Eye (tissue), 1 donor: ENCODE measurements around the gene INPP4B.
"Not testable (repeated sequence)": the region's sequence is repeated elsewhere in the genome, so short reads cannot be mapped to it uniquely, and the experiment has no call there.

Source experiments
- DNase-seq: peaks from one replicate; pipeline ENCODE4 v3.0.0-alpha.2; 2015

The INPP4B gene

DNA sequence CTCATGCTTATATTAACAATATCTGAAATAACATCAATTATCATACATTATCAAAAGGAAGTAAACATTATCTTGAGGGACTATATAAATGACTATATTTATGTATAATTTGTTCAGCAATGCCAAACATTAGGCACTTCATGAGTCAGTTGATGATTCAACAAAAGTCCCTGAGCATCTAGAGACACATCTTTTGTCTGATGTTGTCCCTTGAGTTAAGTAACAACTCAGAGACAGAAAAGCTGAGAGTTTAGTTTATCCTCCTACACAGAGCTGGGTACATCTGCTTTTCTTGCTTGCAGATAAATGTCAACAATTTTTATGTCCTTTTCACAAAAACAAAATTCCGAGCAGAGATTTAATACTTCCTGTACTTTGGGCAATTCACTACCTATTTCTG is 311.1 kb downstream of the INPP4B start:
- no peak for DNase-seq

DNA sequence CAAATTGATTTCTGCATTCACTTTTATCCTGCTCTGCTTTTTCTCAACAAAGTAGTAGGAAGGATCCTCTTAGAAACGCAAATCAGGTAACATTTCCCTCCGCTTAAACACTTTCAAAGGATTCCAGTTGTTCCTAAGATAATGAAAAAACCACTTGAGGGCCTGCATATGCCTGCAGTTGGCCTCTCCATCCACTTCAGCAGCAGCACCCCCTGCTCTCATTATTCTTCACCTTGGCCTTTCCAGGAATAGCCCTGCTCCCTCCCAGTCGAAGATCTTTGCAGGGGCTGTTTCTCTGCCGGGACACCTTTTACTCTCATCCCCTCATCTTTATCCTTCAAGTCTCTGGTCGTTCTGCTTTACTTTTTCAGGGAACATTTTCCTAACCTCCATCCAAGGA is 314.0 kb downstream of the INPP4B start:
- no peak for DNase-seq

DNA sequence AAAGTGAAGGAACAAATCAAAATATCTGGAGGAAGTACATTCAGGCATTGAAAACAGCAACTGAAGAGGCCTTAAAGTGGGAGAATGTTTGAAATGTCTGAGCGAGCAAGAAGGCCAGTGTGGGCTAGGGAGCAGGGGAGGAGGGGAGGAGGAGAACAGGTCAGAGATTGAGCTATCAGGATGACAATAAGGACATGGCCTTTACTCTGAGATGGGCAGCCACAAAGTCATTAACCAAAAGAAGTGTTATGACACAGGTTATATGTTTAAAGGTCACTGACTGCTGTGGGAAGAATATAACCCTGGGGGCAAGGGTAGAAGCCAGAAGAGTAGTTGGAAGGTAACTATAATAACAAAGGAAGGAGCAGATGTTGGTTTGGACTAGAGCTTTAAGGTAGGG is 315.4 kb downstream of the INPP4B start:
- DNase-seq, result no peak

DNA sequence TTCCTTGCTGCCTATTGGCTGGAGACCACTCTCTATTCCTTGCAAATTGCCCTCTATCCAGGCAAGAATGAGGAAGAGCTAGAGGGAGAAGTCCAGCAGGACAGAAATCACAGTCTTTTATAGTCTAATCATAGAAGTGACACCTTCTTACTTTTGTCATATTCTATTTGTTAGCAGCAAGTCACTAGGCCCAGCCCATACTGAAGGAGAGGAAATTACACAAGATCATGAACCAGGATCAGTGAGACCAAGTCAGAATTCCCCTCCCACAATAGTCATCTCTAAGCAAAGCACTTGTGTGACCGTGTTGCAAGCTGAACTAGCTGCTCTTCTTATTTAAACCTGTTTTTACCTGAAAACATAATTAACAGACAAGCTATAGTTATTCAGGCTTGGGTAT is 317.7 kb downstream of the INPP4B start:
- no peak for DNase-seq

DNA sequence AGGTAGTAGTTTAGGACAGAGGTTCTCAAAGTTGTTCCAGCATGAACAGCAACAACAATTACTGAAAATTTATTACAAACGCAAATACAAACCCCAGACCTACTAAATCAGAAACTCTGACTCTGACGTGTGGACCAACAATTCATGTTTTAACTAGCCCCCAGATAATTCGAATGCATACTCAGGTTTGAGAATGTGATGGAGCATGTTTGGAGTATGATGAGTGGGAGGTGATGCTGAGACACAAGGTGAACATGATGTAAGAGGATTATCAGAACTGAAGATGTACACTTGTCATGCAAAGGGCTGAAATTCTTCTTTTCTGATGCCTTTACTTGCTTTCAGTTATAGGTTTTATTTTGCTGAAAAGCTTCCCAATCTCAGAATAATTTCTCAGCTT is 323.0 kb downstream of the INPP4B start:
- DNase-seq, result no peak

DNA sequence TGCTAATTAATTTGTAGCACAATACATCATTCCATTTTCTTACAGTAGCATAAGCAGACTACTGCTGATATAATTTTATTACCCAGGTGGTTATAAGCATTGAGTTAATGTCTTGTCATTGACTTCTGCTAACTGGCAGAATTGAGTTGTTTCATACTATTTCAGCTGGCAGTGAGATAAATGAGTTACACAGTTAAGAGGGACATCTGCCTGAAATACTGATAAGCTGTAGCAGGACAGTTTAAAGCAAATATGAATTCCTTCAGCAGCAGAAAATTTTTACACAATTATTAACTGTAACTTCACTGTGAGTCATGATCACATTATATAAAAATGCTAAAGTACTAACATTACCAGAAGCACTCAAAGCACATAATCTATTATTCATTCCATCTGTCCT is 326.8 kb downstream of the INPP4B start:
- DNase-seq, result no peak

DNA sequence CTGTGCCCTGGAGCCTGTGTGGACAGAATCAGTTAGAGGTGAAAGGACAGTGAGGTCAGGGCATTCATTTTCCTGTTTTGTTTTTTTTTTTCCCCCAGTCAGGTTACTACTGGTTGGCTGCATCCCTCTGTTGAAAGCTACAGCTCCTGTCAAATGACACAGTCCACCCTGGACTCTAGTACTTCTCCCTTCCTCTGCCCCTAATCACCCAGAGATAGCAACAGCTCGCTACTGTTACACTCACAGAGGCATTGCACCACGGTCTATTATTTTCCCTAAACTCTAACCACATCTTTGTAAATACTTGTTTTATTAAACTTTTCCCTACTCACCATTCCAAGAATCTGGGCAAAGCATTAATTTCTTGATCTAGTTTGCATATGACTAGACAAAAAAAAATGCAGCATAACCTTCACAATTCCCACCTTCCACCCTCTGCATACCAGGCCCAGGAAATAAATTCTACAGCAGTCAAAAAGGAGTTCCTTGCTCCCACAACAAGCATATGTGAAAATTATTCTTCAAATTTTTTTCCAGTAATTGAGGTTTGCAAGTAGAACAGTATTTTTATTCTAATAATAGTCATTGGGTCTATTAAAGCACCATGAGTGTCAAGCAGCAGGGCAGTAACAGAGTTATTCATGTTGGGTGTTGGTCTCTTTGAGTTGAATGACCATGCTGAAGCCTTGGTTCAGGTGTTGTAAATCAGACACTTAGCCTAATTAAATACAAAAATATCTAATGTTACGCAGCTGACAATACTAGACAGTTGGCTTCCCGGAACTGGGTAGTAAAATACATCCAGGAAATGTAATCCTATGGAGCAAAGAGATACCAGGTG is 329.2 kb downstream of the INPP4B start:
- no peak for DNase-seq

DNA sequence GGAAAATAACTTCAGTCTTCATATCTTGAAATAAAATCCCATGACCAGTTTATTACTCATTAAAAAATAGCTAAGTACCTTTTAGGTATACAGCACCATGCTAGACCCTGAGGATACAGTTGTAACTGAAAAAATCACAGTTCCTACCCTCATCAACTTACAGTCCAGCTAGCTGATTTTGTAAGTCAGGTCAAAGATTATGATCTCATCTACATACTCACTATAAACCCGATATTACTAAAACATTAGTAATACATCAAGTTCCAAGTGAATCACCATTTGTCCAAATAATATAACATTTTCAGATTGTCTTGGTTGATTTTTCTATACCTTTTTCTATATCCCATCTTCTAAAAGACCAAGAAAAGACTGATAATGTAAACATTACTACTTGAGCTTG is 333.9 kb downstream of the INPP4B start:
- no peak for DNase-seq

DNA sequence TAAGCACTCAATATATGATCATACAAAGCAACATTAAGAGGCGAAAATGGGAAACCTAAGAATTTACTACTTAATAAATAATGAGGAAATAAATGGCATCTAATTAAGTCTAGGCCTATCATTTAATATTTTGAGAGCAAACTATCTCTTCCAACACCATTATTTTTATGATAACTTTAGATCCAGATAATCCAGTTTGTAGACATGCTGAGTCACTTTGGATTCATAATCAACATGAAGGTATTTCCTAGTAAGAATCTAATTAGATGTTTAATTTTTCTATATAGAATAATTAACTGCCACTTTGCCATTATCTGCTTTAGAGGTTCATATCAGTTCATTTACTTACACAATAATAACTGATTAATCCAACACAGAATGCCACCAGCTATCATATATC is 336.2 kb downstream of the INPP4B start:
- DNase-seq, result no peak

DNA sequence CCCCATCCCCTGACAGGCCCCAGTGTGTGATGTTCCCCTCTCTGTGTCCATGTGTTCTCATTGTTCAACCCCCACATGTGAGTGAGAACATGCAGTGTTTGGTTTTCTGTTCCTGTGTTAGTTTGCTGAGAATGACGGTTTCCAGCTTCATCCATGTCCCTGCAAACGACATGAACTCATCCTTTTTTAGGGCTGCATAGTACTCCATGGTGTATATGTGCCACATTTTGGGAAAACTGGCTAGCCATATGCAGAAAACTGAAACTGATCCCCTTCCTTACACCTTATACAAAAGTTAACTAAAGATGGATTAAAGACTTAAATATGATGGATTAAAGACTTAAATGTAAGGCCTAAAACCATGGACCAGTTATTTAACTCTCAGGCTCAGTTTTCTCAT is 336.7 kb downstream of the INPP4B start:
- DNase-seq, result not testable (repeated sequence)

DNA sequence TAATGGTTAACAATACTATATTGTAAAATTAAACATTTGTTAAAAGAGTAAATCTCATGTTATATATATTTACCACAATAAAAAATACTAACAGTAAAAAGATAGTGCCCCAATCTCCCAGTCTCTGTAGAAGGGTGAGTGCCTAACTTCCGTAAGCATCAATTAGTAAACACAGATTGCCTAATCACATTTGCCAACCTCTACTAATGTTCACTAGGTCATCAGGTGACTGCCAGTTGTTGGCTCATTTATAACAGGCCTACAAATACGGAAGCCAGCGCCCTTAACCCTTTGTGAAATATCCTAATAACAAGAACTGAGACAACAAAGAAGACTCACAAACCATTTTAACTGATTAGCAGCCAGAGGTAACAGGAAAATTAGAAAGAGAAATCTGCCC is 345.1 kb downstream of the INPP4B start:
- no peak for DNase-seq

DNA sequence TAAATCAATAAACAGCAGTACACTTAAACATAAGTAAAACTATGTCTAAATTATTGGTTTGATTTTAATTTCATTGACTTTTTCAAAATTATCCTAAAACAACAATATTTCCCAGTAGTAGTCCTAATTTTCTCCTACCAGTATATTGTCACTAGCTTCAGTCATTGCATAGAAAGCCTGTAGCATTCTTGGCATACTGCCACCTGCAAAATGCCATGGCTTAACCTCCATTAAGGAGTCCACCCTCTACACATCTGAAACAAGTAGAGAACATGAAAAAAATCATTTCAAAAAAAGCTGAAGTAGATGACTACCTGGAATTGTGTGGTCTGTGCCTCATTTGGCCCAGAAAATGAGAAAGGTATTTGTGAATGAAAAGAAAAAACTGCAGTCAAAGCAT is 348.5 kb downstream of the INPP4B start:
- peak; percentile 28 for DNase-seq

DNA sequence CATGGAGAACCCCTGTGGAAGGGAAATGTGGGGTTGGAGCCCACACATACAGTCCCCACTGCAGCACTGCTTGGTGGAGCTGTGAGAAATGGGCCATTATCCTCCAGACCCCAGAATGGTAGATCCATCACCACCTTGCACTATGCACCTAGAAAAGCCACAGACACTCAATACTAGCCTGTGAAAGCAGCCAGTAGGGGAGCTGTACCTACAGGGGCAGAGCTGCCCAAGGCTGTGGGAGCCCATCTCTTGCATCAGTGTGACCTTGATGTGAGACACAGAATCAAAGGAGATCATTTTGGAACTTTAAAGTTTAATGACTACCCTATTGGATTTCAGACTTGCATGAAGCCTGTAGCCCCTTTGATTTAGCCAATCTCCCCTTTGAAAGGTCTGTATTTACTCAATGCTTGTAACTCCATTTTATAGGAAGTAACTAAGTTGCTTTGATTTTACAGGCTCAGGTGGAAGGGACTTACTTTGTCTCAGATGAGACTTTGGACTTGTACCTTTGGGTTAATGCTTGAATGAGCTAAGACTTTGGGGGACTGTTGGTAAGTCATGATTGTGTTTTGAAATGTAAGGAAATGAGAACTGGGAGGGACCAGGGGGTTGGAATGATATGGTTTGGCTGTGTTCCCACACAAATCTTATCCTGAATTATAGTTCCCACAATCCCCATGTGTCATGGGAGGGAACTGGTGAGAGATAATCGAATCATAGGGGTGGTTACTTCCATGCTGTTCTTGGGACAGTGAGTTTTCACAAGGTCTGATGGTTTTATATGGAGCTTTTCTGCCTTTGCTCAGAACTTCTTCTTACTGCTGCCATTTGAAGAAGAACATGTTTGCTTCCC is 352.6 kb downstream of the INPP4B start:
- DNase-seq, result no peak

DNA sequence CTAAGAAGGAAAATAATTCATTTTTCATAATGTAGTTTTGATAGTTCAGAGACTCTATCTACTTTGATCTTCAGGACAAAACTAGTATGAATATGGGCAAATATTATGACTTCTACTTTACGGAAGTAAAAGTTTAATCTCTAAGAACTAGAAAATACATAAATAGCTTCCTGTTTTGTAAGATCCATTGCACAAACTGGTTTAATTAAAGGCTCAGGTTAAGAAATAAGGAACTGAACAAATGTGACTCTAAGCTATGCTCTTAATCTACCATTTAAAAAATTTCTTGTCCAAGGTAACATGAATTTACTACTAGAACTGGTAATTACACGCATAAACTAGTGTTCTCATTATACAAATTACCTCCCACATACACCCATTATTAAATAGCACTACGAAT is 360.6 kb downstream of the INPP4B start:
- no peak for DNase-seq

DNA sequence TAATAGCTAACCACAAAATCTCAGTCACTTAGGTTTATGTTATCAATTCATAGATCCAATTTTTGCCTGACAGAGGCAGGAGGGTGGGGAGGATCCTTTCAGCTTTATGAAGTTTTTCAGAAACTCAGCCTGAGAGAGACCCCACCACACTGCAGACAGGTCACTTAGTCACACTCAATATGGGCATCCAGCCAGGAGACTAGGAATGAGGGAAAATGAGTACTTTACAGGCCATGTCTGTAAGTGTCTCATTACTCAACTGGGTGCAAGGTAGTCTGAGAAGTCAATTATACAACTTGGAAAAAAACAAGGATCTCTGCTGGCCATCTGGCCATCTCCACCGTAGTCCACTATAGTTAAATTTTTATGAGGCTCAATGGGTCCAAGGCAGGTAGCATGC is 365.9 kb downstream of the INPP4B start:
- DNase-seq, result no peak

DNA sequence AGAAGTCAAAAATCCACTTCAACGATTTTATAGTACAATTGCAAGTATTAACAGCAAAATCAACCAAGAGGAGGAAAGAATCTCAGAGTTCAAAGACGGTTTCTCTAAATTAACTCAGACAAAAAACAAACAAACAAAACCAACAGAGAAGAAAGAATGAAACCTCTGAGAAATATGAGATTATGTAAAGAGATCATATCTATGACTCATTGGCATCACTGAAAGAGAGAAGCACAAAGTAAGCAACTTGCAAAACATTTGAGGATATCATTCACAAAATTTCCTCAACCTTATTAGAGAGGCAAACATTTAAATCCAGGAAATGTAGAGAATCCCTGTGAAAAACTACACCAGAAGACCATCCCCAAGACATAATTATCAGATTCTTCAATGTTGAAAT is 370.4 kb downstream of the INPP4B start:
- DNase-seq, result no peak

DNA sequence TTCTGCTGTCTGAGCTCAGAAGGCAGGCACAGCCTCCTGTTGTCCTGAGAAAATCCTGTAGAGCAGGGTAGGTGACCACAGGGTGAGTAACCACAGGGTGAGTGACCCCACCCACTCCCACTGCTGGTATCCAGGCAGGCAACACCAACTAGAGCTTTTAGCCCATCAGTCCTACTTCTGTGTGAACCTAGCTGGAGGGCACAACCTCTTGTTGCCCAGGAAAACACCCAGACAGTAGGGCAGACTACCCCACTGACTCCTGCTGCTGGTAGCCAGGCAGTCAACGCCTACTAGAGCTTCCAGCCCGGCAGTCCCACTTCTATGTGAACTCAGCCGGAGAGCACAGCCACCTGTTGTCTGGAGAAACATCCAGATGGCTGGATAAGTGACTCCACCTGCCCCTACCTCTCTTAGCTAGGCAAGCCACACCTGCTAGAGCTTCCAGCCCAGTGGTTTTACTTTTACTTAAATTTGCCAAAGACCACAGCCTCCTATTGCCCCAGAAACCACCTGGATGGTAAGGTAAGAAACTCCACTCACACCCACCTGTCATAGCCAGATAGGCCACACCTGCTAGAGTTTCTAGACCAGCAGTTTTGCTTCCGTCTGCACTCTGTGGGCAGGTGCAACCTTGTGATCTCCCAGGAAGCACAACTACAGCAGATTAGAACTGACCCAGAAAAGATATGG is 371.6 kb downstream of the INPP4B start:
- DNase-seq, result no peak

DNA sequence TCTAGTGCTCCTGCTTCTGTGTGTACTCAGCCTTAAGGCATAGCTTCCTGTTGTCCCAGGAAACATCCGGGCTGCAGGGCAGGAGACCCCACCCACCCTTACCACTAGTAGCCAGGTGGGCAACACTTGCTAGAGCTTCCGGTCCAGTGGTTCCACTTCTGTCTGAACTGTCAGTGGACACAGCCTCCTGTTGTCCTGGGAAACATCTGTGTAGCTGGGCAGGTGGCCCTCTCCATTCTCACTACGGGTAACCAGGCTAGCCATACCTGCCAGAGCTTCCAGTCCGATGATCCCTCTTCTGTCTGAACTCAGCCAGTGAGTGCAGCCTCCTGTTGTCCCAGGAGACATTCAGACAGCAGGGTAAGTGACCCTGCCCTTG is 372.2 kb downstream of the INPP4B start:
- no peak for DNase-seq

DNA sequence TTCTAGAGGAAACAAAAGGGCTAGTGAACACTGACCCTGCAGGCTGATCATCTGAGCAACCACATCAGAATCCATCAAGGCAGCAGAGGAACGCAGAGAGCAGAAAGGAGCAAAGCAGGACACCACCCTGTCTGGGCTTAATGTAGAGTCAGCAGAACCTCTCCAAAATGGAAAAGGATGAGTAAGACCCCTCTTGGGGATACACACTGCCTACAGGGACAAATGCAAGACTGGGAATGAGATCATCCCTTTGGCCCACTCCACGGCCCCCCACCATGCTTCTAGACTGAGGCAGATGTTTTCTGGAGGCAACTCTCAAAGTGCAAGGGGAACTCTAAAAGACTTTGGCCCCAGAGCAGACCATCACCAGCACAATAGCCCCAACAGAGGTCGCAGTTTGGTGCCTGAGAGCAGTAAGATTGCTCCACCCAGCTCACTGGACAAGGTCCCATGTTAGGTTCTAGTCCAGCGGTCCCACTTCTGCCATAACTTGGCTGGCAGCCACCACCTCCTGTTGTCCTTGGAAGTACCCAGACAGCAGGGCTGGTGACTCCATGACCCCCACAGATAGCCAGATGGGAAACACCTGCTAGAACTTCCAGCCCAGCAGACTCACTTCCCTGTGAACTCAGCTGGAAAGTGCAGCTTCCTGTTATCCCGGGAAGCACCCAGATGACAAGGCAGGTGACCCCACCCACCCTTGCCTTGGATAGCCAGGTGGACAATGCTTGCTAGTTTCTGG is 372.7 kb downstream of the INPP4B start:
- DNase-seq, result no peak

DNA sequence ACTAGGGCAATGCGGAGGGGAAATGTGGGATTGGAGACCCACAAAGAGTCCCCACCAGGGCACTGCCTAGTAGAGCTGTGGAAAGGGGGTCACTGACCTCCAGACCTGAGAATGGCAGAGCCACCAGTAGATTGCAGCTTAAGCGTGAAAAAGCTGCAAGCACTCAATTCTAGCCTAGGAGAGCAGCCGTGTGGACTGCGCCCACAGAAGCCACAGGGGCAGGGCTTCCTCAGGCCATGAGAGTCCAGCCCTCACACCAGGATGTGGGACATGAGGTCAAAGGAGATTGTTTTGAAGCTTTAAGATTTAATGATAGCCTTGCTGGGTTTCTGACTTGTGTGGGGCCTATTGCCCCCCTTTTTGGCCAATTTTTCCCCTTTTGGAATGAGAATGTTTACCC is 379.0 kb downstream of the INPP4B start:
- DNase-seq, result no peak

DNA sequence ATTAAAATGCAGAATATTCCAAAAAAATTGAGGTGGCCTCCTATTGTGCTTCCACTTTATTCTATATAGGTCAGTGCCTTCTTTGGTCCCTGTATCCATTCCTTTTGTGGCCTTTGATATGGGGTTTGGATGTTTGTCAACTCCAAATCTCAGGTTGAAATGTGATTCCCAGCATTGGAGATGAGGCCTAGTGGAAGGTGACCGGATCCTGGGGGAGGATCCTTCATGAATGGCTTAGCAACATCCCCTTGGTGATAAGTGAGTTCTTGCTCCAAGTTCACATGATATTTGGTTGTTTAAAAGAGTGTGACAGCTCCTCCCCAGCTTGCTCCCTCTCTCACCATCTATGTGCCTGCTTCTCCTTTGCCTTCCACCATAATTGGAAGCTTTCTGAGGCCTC is 380.6 kb downstream of the INPP4B start:
- DNase-seq, result no peak

DNA sequence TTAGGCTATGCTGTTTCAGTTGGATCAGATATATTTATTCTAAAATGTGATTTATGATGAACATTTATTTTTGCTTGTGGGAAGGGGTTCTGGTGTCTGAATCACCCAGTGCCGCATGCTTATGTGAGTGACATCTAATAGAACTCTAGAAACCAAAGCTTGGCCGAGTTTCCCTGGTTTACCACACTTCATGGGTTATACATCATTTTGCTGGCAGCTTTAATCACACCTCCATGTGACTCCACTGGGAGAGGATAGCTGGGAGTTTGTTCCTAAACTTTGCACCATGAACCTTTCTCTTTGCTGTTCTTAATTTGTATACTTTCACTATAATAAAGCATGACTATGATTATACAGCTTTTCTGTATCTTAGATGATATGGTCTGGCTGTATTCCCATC is 382.9 kb downstream of the INPP4B start:
- DNase-seq, result no peak
